ENCODE measurements around the gene PRADC1.

PRADC1 gene

DNA sequence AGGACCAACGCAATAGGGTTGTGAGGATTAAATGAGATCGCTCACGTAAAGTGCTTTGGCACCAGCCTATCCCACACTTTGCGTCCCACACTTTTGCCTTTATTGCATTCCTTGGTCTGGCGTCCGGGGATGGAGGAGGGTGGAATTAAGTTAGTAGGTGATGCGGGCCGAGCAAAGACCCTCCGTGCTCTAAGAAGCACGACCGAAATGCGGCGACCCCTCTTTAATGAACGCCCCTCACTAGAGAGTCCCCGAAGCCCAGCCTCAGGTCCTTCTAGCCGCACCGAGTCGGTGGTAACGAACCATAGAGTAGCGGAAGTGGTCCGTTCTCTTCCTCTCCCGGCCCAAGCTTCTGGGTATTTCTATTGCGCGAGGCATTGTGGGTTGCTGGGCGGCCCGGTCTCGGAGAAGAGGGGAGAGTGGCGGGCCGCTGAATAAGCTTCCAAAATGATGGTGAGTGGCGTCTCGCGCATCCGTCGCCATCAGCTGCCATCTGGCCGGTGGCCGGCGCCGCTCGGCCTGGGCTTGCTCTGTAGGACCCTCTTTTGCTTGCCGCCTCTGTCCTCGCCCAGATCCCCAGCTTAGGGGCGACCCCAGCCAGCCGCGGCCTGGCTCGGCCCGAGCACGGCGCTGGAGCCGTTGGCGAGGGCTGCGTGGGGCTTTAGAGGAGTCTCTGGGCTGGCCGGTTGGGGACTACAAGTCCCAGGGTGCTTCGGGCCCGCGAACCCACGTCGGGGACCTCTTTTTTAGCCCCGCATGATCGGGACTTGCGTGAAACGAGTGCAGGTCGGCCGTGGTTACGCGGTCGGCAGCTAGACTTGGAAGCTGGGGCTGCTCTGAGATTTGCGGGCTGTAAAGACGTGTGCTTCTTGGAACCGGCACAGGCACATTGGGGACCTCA lies 1.1 kb upstream of the PRADC1 start, which contains the start of gene CCT7:
Gene CCT7, plus strand, starts transcription at position 377 of the 901 bp plus-strand sequence. Its CDS starts 71 bp downstream, at position 448.
- peak; percentile 77 for DNase-seq

DNA sequence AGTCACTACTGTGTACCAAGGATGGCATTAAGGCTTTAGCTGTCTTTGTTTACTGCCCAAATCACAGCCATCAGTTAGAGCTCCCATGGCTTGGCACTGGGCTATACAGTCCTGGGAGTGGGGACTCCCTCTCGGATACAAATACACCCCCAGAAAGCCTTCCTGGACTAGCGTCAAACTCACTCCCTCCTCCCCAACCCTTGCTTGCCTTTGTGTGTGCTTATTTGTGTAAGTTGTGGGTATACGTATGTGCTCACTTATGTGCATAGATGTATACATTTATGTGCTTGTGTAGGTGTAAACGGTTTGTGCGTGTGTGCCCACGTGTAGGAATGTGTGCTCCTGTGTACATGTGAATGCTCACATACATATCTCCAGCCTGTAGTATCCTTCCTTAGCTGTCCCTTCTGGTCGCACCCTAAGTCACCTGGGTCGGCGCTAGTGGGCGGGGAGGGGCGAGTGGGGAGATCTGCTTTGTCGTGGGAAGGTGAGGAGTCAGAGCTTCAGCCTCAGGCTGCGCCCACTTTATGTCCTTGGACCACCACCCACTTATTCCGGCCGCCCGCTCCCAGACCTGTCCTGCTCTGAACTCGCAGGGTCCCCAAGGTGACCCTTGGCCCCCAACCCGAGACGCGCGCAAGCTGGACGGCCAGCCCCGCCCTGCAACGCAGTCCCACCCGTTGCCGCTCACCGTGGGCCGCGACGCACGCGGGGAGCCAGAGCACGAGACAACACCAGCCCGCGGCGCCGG lies 461 bp downstream of the PRADC1 start:
- DNase-seq, result no peak

- no peak for DNase-seq
These were observed 4.4 kb downstream of the PRADC1 start for GRCh38 chr2:73228631-73229030.

DNA sequence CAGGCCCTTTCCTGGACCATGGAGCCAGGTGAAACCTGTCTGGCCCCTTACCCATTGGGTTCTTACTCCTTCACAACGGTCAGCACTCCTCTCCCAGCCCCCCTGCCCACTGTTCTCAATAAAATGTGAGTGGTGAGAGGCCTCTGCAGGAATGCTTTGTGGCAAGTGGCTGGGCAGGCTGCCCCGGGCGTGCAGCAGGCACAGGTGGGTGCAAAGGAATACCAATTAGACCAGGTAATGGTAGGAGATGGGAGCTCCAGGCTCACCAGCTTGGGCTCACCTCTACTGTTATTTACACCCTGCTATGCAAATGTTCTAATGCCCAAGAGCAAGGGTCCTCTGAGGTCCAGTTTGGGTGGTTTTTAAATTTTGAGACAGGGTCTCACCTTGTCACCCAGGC lies 6.0 kb downstream of the PRADC1 start:
- no peak for DNase-seq

- DNase-seq, result no peak
These were observed 7.3 kb downstream of the PRADC1 start for GRCh38 chr2:73225513-73226360.

DNA sequence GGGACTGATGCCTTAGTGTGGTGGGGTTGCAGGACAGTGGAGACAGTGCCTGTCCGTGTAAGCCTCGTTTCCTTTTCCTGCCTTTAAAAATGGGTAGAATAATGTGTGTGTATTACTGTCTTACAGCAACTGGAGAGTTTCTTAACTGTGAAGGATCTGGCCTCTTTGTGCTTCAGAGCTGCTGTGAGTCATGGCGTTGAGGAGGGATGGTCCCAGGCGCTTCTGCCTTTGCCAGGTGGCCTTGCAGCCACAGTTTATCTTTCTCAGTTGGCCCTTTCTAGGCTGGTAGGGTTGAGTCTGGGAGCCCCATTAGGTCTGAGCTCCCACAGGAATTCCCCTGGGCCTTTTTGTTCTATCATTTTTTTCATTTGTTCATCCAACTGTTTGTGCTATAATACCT lies 9.2 kb downstream of the PRADC1 start:
- no peak for DNase-seq

- DNase-seq, result no peak
These were observed 14.7 kb downstream of the PRADC1 start for GRCh38 chr2:73218298-73218697.

GRCh38 chr2:73217826-73218225 lies 15.2 kb downstream of the PRADC1 start:
- no peak for DNase-seq

- DNase-seq, result no peak
These were observed 15.9 kb downstream of the PRADC1 start for GRCh38 chr2:73217160-73217559.

- DNase-seq, result no peak
These were observed 17.8 kb downstream of the PRADC1 start for GRCh38 chr2:73215254-73215653.

- DNase-seq, result peak; percentile 88
These were observed 18.7 kb downstream of the PRADC1 start, which contains the start of gene SMYD5 for GRCh38 chr2:73214120-73215035. TSS of gene SMYD5 (plus strand) at chr2:73214245. CDS start at chr2:73214267, 22 bp downstream.

DNA sequence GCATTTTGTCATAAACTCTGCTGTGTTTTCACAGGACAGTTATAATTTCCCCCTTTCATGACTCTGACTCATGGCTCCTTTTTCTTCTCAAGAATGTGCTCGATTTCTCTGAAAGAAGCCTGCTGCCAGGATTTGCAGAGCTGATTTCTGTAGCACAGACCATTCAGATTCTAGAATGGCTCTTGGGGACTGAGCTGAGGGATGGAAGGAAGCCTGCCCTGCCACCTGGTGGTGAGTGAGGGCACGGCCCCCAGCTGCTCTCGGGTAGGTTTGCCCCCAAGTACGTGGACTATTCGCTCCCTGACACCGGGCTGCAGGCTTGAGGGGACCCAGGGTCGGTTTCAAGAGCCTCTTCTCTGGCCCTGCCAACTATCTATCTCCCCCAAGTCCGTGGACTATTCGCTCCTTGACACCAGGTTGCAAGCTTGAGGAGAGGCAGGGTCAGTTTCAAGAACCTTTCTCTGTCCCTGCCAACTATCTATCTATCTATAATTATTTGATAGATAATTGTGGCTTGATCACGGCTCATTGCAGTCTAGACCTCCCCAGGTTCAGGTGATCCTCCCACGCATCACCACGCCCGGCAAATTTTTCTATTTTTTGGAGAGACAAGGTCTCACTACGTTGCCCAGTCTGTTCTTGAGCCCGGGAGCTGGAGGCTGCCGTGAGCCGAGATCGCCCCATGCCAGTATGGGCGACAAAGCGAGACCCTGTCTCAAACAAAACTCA lies 20.4 kb downstream of the PRADC1 start:
- DNase-seq, result peak; percentile 44

GRCh38 chr2:73212098-73212447 lies 21.0 kb downstream of the PRADC1 start:
- DNase-seq, result no peak

DNA sequence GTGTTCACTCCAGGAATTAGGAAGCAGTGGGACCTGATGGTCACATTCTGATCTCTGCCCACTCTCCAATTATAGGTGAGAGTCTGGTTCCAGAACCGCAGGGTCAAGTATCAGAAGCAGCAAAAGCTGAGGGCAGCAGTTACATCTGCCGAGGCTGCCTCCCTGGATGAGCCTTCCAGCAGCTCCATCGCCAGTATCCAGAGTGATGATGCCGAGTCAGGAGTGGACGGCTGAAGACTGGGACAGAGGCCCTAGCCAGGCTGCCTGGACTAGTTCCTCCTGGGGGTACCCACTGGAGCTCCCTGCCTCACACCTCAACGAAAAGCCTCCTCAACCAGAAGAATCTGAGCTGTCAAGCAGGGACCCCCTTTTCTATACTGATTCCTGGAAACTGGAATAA lies 22.3 kb downstream of the PRADC1 start:
- DNase-seq, result no peak

DNA sequence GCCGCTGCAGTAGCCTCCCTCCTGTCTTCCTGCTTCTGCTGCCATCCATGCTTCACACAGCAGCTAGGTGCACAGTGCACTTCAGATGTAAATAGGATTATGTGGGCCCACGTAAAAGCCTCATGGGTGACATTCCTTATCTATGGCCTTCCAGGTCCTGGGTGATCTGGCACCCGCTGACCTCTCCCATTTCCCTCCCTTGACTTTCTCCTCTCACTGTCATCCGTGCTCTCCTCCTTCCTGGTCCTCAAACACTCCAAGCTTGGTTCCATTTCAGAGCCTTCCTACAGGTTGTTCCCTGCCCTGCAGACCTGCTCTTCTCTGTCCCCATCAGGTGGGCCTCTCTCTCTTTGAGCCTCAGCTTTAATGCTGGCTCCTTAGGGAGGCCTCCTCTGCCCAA lies 23.0 kb downstream of the PRADC1 start:
- DNase-seq, result no peak

GRCh38 chr2:73208258-73208657 lies 24.8 kb downstream of the PRADC1 start:
- no peak for DNase-seq

GRCh38 chr2:73205611-73206010 lies 27.4 kb downstream of the PRADC1 start:
- DNase-seq, result no peak

- no peak for DNase-seq
These were observed 29.9 kb downstream of the PRADC1 start for GRCh38 chr2:73203055-73203681.

DNA sequence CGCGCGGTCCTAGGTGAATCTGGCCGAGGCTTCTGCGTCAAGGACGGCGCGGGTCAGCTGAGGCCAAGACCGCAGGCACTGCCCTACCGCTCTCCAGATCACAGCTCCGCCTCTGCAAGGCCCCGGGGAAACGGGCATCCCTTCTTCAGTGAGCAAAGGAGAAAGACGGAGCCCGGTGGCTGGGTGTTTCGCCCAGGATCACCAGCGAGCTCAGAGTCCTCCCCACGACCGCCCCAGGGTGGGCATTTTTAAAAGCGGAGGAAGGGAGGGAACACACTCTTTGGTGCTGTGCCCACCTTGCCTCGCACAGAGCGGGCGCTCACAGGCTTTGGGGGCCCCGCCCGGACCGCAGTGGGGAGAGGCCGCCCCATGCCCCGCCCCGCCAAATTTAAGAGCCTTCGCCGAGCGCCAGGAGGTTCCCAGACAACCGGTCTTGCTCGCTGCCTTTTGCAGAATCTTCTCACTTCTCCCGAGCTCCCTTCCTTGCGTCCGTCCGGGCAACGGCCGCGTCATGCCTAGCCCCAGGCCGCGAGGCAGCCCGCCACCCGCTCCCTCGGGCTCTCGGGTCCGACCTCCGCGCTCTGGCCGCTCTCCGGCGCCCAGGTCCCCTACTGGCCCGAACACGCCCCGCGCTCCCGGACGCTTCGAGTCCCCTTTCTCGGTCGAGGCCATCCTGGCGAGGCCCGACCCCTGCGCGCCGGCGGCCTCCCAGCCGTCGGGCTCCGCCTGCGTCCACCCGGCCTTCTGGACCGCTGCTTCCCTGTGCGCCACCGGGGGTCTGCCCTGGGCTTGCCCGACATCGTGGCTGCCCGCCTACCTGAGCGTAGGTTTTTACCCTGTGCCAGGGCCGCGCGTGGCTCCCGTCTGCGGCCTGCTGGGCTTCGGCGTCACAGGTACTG lies 30.6 kb downstream of the PRADC1 start, which contains the start of gene NOTO:
Gene NOTO, plus strand, starts transcription at position 419 of the 899 bp plus-strand sequence. Its CDS starts 93 bp downstream, at position 512.
- DNase-seq, result no peak

Data from effector CD8-positive, alpha-beta T cell (primary cell).